H1 (cell line): ENCODE measurements around the gene OR8B8. TPM values are rescaled to one million over a fixed set of nuclear protein-coding genes. Genes with fewer than 3 reads are reported as not detected.

ENCODE experiments used
- BACH1 ChIP-seq: IDR thresholded peaks from 2 replicates; pipeline ENCODE4 v1.6.1; 2012; ENCODE audit warnings: low read length, improper control_type of control experiment
- FOSL1 ChIP-seq: IDR thresholded peaks from 2 replicates; pipeline ENCODE4 v1.6.1; 2011; ENCODE audit warnings: mild to moderate bottlenecking, low read depth, low read length, moderate library complexity; ENCODE audit not compliant: insufficient read depth
- GABPA ChIP-seq: IDR thresholded peaks from 2 replicates; pipeline ENCODE4 v1.6.1; 2011; ENCODE audit warnings: mild to moderate bottlenecking, low read length, moderate library complexity, borderline replicate concordance; ENCODE audit not compliant: insufficient read depth
- TEAD4 ChIP-seq: IDR thresholded peaks from 2 replicates; pipeline ENCODE4 v1.6.1; 2012; ENCODE audit warnings: low read depth, low read length, inconsistent platforms, mixed read lengths
- polyA plus RNA-seq, 7 experiments: library from polyadenylated mRNA; depleted of rRNA in 3 of 7; stranded (reverse) in 5 of 7; unstranded in 2 of 7; fragments of >200 nt in 5 of 7; fragments of 200-250 nt in 2 of 7; gene quantifications; 1 replicate in 5 of 7; 2 replicates in 1 of 7; 4 replicates in 1 of 7; pipeline versions ENCODE4 v1.2.1 to v1.2.3, GENCODE V29; 2011 to 2013; ENCODE audit warnings: missing spikeins in 2 of 7, mixed read lengths in 2 of 7
- total RNA-seq: library from RNA; stranded (reverse); fragmentation: NEBNext Ultra II Directional; extraction: Animal tissue kit (Norgen Biotek cat#: 25700); gene quantifications from 2 replicates; pipeline ENCODE4 v1.2.1, GENCODE V29; 2021
- TF ChIP-seq, protein P1 (sequence below): fragments of 300-600 bp; sonication (generic); IDR thresholded peaks from 2 replicates; pipeline ENCODE4 v1.7.1; 2012; ENCODE audit warnings: low read length, moderate library complexity, mild to moderate bottlenecking, inconsistent platforms; ENCODE audit not compliant: insufficient replicate concordance
- TF ChIP-seq, protein P2 (sequence below): IDR thresholded peaks from 2 replicates; pipeline ENCODE4 v1.6.1; 2012; ENCODE audit warnings: inconsistent platforms

Gene OR8B8
- total and polyA plus RNA-seq, 2 of the 8 experiments (the other 6 are each of a cell fraction or from before 2014, with no cell fraction given), result not detected

DNA sequence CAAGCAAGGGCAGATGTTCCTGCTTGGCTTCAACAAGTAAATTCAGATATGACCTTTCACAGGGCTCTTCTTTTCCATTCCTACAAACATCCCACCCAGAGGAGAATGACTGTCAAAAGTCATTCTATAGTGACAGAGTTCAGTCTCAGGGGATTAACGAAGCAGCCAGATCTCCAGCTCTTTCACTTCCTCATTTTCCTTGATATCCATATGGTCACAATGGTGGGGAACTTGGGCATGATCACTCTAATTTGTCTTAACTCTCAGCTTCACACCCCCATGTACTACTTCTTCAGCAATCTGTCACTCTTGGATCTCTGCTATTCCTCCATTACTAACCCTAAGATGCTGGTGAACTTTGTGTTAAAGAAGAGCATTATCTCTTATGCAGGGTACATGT, 15.0 kb upstream of the OR8B8 start (continued):
- TF ChIP-seq, protein P1, sequence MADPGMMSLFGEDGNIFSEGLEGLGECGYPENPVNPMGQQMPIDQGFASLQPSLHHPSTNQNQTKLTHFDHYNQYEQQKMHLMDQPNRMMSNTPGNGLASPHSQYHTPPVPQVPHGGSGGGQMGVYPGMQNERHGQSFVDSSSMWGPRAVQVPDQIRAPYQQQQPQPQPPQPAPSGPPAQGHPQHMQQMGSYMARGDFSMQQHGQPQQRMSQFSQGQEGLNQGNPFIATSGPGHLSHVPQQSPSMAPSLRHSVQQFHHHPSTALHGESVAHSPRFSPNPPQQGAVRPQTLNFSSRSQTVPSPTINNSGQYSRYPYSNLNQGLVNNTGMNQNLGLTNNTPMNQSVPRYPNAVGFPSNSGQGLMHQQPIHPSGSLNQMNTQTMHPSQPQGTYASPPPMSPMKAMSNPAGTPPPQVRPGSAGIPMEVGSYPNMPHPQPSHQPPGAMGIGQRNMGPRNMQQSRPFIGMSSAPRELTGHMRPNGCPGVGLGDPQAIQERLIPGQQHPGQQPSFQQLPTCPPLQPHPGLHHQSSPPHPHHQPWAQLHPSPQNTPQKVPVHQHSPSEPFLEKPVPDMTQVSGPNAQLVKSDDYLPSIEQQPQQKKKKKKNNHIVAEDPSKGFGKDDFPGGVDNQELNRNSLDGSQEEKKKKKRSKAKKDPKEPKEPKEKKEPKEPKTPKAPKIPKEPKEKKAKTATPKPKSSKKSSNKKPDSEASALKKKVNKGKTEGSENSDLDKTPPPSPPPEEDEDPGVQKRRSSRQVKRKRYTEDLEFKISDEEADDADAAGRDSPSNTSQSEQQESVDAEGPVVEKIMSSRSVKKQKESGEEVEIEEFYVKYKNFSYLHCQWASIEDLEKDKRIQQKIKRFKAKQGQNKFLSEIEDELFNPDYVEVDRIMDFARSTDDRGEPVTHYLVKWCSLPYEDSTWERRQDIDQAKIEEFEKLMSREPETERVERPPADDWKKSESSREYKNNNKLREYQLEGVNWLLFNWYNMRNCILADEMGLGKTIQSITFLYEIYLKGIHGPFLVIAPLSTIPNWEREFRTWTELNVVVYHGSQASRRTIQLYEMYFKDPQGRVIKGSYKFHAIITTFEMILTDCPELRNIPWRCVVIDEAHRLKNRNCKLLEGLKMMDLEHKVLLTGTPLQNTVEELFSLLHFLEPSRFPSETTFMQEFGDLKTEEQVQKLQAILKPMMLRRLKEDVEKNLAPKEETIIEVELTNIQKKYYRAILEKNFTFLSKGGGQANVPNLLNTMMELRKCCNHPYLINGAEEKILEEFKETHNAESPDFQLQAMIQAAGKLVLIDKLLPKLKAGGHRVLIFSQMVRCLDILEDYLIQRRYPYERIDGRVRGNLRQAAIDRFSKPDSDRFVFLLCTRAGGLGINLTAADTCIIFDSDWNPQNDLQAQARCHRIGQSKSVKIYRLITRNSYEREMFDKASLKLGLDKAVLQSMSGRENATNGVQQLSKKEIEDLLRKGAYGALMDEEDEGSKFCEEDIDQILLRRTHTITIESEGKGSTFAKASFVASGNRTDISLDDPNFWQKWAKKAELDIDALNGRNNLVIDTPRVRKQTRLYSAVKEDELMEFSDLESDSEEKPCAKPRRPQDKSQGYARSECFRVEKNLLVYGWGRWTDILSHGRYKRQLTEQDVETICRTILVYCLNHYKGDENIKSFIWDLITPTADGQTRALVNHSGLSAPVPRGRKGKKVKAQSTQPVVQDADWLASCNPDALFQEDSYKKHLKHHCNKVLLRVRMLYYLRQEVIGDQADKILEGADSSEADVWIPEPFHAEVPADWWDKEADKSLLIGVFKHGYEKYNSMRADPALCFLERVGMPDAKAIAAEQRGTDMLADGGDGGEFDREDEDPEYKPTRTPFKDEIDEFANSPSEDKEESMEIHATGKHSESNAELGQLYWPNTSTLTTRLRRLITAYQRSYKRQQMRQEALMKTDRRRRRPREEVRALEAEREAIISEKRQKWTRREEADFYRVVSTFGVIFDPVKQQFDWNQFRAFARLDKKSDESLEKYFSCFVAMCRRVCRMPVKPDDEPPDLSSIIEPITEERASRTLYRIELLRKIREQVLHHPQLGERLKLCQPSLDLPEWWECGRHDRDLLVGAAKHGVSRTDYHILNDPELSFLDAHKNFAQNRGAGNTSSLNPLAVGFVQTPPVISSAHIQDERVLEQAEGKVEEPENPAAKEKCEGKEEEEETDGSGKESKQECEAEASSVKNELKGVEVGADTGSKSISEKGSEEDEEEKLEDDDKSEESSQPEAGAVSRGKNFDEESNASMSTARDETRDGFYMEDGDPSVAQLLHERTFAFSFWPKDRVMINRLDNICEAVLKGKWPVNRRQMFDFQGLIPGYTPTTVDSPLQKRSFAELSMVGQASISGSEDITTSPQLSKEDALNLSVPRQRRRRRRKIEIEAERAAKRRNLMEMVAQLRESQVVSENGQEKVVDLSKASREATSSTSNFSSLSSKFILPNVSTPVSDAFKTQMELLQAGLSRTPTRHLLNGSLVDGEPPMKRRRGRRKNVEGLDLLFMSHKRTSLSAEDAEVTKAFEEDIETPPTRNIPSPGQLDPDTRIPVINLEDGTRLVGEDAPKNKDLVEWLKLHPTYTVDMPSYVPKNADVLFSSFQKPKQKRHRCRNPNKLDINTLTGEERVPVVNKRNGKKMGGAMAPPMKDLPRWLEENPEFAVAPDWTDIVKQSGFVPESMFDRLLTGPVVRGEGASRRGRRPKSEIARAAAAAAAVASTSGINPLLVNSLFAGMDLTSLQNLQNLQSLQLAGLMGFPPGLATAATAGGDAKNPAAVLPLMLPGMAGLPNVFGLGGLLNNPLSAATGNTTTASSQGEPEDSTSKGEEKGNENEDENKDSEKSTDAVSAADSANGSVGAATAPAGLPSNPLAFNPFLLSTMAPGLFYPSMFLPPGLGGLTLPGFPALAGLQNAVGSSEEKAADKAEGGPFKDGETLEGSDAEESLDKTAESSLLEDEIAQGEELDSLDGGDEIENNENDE, result no peak
- TF ChIP-seq GABPA, result no peak
- TF ChIP-seq, protein P2, sequence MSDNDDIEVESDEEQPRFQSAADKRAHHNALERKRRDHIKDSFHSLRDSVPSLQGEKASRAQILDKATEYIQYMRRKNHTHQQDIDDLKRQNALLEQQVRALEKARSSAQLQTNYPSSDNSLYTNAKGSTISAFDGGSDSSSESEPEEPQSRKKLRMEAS, result no peak
- TF ChIP-seq BACH1, result no peak
- no peak for TF ChIP-seq FOSL1
- no peak for TF ChIP-seq TEAD4
